ENCODE measurements around the gene ZMYND15.

The ZMYND15 gene

DNA sequence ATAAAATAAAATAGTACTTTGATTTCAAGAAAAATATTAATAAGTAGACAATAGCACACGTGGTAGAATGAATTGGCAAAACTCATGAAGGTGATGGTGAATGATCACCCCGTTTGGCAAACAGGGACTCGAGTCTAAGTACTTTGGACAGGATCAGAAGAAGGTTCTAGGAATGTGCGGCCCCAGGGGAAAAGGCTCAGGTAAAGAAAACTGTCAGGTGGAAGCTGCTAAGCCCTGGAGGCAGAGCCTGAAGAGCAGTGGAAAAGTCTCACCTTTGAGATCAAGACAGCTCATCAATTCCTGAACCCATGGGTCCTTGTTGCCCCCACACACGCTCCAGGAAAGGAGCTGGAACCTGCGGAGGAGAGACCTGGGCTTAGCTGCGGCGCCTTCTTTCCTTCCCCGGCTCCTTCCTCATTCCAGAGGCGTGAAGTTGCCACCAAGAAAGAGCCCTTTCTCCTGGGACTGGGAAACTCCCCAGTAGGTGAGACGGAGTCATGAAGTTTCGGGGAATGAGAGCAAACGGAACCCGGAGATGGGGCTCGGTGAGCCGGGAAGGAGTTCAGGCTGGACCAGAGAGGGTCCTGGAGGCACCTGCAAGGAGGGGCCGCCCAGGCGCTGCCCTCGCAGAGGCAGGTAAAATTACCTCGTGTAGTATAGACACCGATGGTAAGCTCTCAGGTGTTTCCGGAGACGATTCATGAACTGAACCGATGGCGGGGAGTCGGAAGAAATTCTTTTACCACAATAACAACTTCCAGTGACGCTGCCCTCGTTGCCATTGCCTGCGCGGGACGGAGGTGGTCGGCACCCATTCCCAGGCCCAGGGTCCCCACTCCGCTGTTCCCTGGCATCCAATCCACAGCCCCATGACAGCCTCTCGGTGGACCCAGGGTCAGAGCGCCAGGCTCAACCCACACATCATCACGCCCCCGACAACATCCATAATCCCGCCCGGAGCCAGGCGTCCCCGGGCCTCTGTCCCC, 1.2 kb upstream of the ZMYND15 start:
- H3K4me3 ChIP-seq (replicated peaks; ENCODE audit: low read depth, low read length) = peak overlapping the region; percentile 64
- DNase-seq (ENCODE audit: low read depth) = no peak
- TF ChIP-seq, protein P1, sequence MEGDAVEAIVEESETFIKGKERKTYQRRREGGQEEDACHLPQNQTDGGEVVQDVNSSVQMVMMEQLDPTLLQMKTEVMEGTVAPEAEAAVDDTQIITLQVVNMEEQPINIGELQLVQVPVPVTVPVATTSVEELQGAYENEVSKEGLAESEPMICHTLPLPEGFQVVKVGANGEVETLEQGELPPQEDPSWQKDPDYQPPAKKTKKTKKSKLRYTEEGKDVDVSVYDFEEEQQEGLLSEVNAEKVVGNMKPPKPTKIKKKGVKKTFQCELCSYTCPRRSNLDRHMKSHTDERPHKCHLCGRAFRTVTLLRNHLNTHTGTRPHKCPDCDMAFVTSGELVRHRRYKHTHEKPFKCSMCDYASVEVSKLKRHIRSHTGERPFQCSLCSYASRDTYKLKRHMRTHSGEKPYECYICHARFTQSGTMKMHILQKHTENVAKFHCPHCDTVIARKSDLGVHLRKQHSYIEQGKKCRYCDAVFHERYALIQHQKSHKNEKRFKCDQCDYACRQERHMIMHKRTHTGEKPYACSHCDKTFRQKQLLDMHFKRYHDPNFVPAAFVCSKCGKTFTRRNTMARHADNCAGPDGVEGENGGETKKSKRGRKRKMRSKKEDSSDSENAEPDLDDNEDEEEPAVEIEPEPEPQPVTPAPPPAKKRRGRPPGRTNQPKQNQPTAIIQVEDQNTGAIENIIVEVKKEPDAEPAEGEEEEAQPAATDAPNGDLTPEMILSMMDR (IDR thresholded peaks at IDR 0.05; ENCODE audit: low read length, missing control alignments) = no peak

DNA sequence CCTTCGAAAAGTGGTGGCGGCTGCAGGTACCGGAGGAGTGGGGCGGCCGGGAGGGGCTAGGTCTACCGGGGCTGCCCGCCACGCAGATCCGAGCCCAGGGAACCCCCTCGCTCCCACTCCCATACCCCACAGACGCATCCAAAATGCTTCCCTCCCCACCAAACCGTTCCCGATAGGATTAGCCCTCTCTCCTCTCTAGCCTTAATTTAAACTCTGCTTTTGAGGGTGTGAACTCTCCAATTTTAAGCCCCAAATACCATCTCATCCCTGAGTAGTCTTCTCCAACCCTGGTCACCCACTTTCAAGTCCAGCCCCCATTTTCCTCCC, 355 bp downstream of the ZMYND15 start:
- TF ChIP-seq, protein P1 (IDR thresholded peaks at IDR 0.05; ENCODE audit: low read length, missing control alignments) = no peak
- DNase-seq (ENCODE audit: low read depth) = no peak
- H3K4me3 ChIP-seq (replicated peaks; ENCODE audit: low read depth, low read length) = peak overlapping the region; percentile 64

DNA sequence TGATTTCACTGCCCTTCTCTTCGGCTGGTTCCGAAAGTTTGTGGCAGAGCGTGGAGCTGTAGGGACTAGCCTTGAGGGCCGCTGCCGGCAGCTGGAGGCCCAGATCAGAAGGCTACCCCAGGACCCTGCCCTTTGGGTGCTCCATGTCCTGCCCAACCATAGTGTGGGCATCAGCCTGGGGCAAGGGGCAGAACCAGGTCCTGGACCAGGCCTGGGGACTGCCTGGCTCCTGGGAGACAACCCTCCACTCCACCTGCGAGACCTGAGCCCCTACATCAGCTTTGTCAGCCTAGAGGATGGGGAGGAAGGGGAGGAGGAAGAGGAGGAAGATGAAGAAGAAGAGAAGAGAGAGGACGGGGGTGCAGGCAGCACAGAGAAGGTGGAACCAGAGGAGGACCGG, 951 bp downstream of the ZMYND15 start:
- DNase-seq (ENCODE audit: low read depth) = no peak
- H3K4me3 ChIP-seq (replicated peaks; ENCODE audit: low read depth, low read length) = no peak overlapping the region
- TF ChIP-seq, protein P1 (IDR thresholded peaks at IDR 0.05; ENCODE audit: low read length, missing control alignments) = no peak

DNA sequence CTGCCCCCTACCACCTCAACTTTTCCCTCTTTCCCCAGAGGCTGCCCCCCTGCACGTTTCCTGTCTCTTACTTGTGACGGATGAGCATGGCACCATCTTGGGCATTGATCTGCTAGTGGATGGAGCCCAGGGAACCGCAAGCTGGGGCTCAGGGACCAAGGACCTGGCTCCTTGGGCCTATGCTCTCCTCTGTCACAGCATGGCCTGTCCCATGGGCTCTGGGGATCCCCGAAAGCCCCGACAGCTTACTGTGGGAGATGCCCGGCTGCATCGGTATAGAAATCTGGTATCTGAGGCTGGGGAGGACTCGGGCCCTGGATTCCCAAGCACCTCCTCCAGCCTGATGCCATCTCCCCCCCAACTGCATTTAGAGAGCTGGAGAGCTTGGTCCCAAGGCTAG, 1.9 kb downstream of the ZMYND15 start:
- no peak for DNase-seq (ENCODE audit: low read depth)
- TF ChIP-seq, protein P1 (IDR thresholded peaks at IDR 0.05; ENCODE audit: low read length, missing control alignments) = no peak

DNA sequence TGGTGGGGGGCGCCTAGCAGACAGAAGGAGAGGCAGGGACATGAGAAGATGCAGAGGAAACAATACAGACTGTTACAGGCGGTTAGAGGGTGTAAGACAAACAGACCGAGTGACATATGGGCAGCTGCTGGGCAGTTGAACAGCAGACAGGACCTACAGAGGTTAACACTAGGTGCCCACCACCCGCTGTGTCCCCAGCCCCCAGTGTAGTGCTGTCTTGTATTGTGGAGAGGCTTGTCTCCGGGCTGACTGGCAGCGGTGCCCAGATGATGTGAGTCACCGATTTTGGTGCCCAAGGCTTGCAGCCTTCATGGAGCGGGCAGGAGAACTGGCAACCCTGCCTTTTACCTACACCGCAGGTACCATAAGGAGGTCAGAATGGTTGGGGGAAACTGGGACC, 2.5 kb downstream of the ZMYND15 start:
- H3K4me3 ChIP-seq (replicated peaks; ENCODE audit: low read depth, low read length) = no peak overlapping the region
- no peak for DNase-seq (ENCODE audit: low read depth)

More for the DNA sequence above, 1.9 kb downstream of the ZMYND15 start:
- H3K4me3 ChIP-seq (replicated peaks; ENCODE audit: low read depth, low read length) = no peak overlapping the region

DNA sequence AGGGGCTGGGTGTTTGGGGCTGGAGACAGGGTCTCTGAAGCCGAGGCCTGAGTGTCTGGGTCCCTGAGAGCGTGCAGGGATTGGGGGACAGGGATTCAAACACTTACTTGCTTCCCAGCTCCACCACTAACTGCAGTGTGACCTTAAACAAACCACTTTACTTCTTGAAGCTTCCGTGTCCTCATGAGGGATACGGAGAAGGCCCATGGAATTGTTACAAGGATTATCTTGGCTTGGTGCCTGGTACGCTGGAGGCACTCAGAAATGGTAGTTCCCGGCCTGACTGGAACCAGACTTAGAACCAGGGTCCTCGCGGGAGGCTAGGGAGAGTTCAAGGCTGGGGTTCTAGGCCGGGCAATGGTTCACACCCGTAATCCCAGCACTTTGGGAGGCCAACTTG, 3.0 kb downstream of the ZMYND15 start:
- no peak for DNase-seq (ENCODE audit: low read depth)
- TF ChIP-seq, protein P1 (IDR thresholded peaks at IDR 0.05; ENCODE audit: low read length, missing control alignments) = no peak
- no peak overlapping the region for H3K4me3 ChIP-seq (replicated peaks; ENCODE audit: low read depth, low read length)

More for the DNA sequence above, 2.5 kb downstream of the ZMYND15 start:
- TF ChIP-seq, protein P1 (IDR thresholded peaks at IDR 0.05; ENCODE audit: low read length, missing control alignments) = no peak

Measured in fibroblast of pulmonary artery (primary cell).